Measurements from ENCODE around the gene IFI44L. TPM values are rescaled to one million over a fixed set of nuclear protein-coding genes. Genes with fewer than 3 reads are reported as not detected.

The IFI44L gene
- total and polyA plus RNA-seq, 5 donors = 4.7 to 28.9 (median 8.9) TPM

DNA sequence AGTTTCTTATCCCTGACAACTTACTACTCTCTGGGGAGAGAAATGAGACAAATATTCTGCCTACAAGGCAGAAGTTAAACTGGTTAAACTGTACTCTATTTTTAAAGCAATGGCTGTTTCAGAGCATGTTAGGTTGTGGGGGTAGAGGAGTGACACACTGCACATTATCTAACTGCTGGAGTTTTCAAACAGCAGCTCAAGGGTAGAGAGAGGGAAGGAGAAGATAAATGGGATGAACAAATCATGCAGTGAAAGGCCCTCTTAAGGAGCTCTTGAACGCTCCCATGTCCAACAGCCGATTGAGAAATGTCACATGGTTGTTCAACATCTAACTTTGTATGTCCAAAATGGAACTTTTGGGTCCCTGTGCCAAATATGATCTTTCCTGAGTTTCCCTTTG is 14.0 kb upstream of the IFI44L start:
- no peak for ATAC-seq
- no peaks in the 10 kb centered on the region for H3K4me1 ChIP-seq (ENCODE audit: control insufficient read depth, insufficient read depth, low read length)
- DNase-seq = no peak
- no peaks in the 10 kb centered on the region for H3K27me3 ChIP-seq (ENCODE audit: control insufficient read depth, insufficient read depth)
- 32% methylated on average over 2 of the region's 2 CpGs for whole genome bisulfite sequencing
- no peak overlapping the region for H3K4me3 ChIP-seq (ENCODE audit: low read length)
- no peaks in the 10 kb centered on the region for H3K9me3 ChIP-seq (ENCODE audit: control insufficient read depth, low read length)
- H3K27ac ChIP-seq (ENCODE audit: low read length) = no peak overlapping the region
- intact Hi-C loops (cut with DNase I) = loop anchor here (5.0 to 10.0 kb wide), 2 partner anchors 459 to 461 kb away; no protein-coding TSS in a partner anchor

GRCh38 chr1:78607334-78607927 is 12.8 kb upstream of the IFI44L start:
- H3K4me3 ChIP-seq (ENCODE audit: low read length) = no peak overlapping the region
- H3K9me3 ChIP-seq (ENCODE audit: control insufficient read depth, low read length) = no peaks in the 10 kb centered on the region
- H3K27ac ChIP-seq (ENCODE audit: low read length) = no peak overlapping the region
- no peaks in the 10 kb centered on the region for H3K4me1 ChIP-seq (ENCODE audit: control insufficient read depth, insufficient read depth, low read length)
- whole genome bisulfite sequencing = 82% methylated on average over 5 of the region's 5 CpGs
- ATAC-seq (no peak), DNase-seq (no peak)
- intact Hi-C loops (cut with DNase I) = loop anchor here (5.0 to 10.0 kb wide), 2 partner anchors 460 to 463 kb away; no protein-coding TSS in a partner anchor
- no peaks in the 10 kb centered on the region for H3K27me3 ChIP-seq (ENCODE audit: control insufficient read depth, insufficient read depth)

- Histone ChIP-seq H3K27me3 (ENCODE audit: control insufficient read depth, insufficient read depth) (no peaks in the 10 kb centered on the region), H3K4me1 (ENCODE audit: control insufficient read depth, insufficient read depth, low read length) (no peaks in the 10 kb centered on the region), H3K9me3 (ENCODE audit: control insufficient read depth, low read length) (no peaks in the 10 kb centered on the region), H3K27ac (ENCODE audit: low read length) (no peak overlapping the region), H3K4me3 (ENCODE audit: low read length) (no peak overlapping the region)
- 58% methylated on average over 4 of the region's 4 CpGs for WGBS
- ATAC-seq (no peak), DNase-seq (no peak)
- intact Hi-C loops (cut with DNase I) = loop anchor here (5.0 to 10.0 kb wide), 2 partner anchors 461 to 463 kb away; no protein-coding TSS in a partner anchor
Observed at GRCh38 chr1:78607944-78608343, 12.3 kb upstream of the IFI44L start.

DNA sequence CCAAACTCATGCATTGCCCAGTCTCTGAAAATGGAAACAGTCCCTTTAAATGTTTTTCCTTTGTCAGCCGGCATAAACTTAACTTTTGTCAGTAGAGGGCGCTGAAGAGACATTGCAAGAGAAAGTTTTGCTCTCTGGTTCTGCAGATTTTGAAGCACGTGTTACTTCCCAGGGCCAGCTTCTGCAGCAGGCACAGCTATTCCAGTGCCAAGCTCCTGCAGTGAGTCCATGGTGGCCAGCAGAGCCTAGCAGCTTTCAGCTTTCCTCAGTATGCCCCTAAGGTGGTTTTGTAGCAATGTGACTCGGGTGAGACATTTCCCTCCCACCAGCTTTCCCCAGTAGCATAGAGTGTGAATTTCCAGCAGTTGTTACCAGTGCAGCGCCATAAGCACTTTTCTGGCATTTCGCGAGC is 2.6 kb upstream of the IFI44L start:
- peak; percentile 85 to 94 for ATAC-seq
- Histone ChIP-seq H3K4me3 (ENCODE audit: low read length) (peak overlapping the region; percentile 31), H3K9me3 (ENCODE audit: control insufficient read depth, low read length) (no peaks in the 10 kb centered on the region), H3K4me1 (ENCODE audit: control insufficient read depth, insufficient read depth, low read length) (no peaks in the 10 kb centered on the region), H3K27me3 (ENCODE audit: control insufficient read depth, insufficient read depth) (no peaks in the 10 kb centered on the region), H3K27ac (ENCODE audit: low read length) (peak overlapping the region; percentile 38)
- peak; percentile 60 to 74 (median 72) for DNase-seq
- intact Hi-C loops (cut with DNase I) = loop anchor here (2.0 to 10.0 kb wide), 2 partner anchors 57 to 59 kb away; no protein-coding TSS in a partner anchor
- 30% methylated on average over 7 of the region's 7 CpGs for WGBS

DNA sequence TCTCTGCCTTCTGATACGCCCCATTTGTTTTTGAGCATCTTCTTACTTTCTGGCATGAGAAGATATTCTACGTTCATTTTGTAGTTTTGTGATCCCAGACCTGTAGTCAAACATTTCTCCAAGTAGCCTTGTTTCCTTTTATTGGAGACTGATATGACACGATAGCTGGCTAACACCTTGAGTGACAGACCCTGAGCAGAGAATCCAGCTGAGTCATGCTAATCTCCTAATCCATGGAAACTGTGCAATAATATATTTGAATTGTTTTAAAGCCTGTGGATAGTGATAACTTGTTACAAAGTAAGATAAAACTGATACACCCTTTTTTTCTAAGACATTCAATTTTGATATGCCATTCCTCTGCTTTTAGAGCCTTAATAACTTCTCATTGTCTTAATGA is 1.2 kb upstream of the IFI44L start:
- intact Hi-C loops (cut with DNase I) = loop anchor here (2.0 to 10.0 kb wide), 2 partner anchors 56 to 58 kb away; no protein-coding TSS in a partner anchor
- peak overlapping the region; percentile 79 for H3K27ac ChIP-seq (ENCODE audit: low read length)
- H3K4me1 ChIP-seq (ENCODE audit: control insufficient read depth, insufficient read depth, low read length) = no peaks in the 10 kb centered on the region
- DNase-seq (no peak), ATAC-seq (no peak)
- H3K4me3 ChIP-seq (ENCODE audit: low read length) = peak overlapping the region; percentile 72
- H3K9me3 ChIP-seq (ENCODE audit: control insufficient read depth, low read length) = no peaks in the 10 kb centered on the region
- WGBS = 67% methylated on average over 3 of the region's 3 CpGs
- no peaks in the 10 kb centered on the region for H3K27me3 ChIP-seq (ENCODE audit: control insufficient read depth, insufficient read depth)

GRCh38 chr1:78619446-78619802 is 824 bp upstream of the IFI44L start:
- no peaks in the 10 kb centered on the region for H3K4me1 ChIP-seq (ENCODE audit: control insufficient read depth, insufficient read depth, low read length)
- H3K4me3 ChIP-seq (ENCODE audit: low read length) = peak overlapping the region; percentile 72
- no peaks in the 10 kb centered on the region for H3K9me3 ChIP-seq (ENCODE audit: control insufficient read depth, low read length)
- H3K27ac ChIP-seq (ENCODE audit: low read length) = peak overlapping the region; percentile 79
- ATAC-seq (peak; percentile 41 to 44), DNase-seq (no peak)
- WGBS = 36% methylated on average over 4 of the region's 4 CpGs
- intact Hi-C loops (cut with DNase I) = loop anchor here (2.0 to 10.0 kb wide), 2 partner anchors 55 to 57 kb away; no protein-coding TSS in a partner anchor
- H3K27me3 ChIP-seq (ENCODE audit: control insufficient read depth, insufficient read depth) = no peaks in the 10 kb centered on the region

- Histone ChIP-seq H3K27me3 (ENCODE audit: control insufficient read depth, insufficient read depth) (no peaks in the 10 kb centered on the region), H3K4me1 (ENCODE audit: control insufficient read depth, insufficient read depth, low read length) (no peaks in the 10 kb centered on the region), H3K9me3 (ENCODE audit: control insufficient read depth, low read length) (no peaks in the 10 kb centered on the region), H3K27ac (ENCODE audit: low read length) (no peak overlapping the region), H3K4me3 (ENCODE audit: low read length) (peak overlapping the region; percentile 72)
- intact Hi-C loops (cut with DNase I) = no loop called here
- no peak for DNase-seq
- ATAC-seq = no peak
- 22% methylated on average over 1 of the region's 1 CpG for WGBS
Observed at GRCh38 chr1:78620666-78621065, 418 bp downstream of the IFI44L start.

DNA sequence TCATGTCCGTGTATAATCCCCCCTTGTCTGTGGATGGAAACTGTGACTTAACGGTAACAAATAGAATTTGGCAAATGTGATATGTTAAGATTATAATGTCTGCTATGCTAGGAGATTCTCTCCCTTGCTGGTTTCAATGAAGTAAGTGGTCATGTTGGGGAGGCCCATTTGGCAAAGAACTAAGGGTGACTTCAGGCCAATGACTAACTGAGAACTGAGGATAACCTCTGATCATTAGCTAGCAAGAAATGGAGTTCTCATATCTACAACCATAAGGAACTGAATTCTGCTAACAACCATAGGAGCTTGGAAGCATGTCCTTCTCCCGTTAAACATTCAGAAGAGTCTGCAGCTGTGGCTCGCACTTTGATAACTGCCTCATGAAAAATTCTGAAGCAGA is 2.3 kb downstream of the IFI44L start:
- H3K27ac ChIP-seq (ENCODE audit: low read length) = no peak overlapping the region
- H3K27me3 ChIP-seq (ENCODE audit: control insufficient read depth, insufficient read depth) = no peaks in the 10 kb centered on the region
- intact Hi-C loops (cut with DNase I) = no loop called here
- ATAC-seq (peak in 1 of 2 donors; percentile 43), DNase-seq (no peak)
- WGBS = 61% methylated on average over 4 of the region's 4 CpGs
- no peaks in the 10 kb centered on the region for H3K9me3 ChIP-seq (ENCODE audit: control insufficient read depth, low read length)
- H3K4me1 ChIP-seq (ENCODE audit: control insufficient read depth, insufficient read depth, low read length) = no peaks in the 10 kb centered on the region
- H3K4me3 ChIP-seq (ENCODE audit: low read length) = peak overlapping the region; percentile 57

DNA sequence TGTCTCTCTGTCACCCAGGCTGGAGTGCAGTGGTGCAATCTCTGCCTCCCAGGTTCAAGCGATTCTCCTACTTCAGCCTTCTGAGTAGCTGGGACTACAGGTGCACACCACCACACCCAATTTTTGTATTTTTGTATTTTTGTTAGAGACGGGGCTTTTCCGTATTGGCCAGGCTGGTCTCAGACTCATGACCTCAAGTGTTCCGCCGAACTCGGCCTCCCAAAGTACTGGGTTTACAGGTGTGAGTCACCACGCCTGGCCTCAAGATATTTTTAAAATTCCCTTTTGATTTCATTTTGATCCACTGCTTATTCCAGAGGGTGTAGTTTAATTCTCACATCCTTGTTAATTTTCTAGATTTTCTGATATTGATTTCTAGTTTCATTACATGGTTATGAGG is 3.8 kb downstream of the IFI44L start:
- H3K9me3 ChIP-seq (ENCODE audit: control insufficient read depth, low read length) = no peaks in the 10 kb centered on the region
- ATAC-seq = no peak
- no peaks in the 10 kb centered on the region for H3K4me1 ChIP-seq (ENCODE audit: control insufficient read depth, insufficient read depth, low read length)
- no peak for DNase-seq
- H3K4me3 ChIP-seq (ENCODE audit: low read length) = no peak overlapping the region
- intact Hi-C loops (cut with DNase I) = no loop called here
- no peaks in the 10 kb centered on the region for H3K27me3 ChIP-seq (ENCODE audit: control insufficient read depth, insufficient read depth)
- WGBS = 96% methylated on average over 7 of the region's 7 CpGs
- H3K27ac ChIP-seq (ENCODE audit: low read length) = no peak overlapping the region

GRCh38 chr1:78627321-78627720 is 7.1 kb downstream of the IFI44L start:
- ATAC-seq = no peak
- Histone ChIP-seq H3K27ac (ENCODE audit: low read length) (no peak overlapping the region), H3K4me3 (ENCODE audit: low read length) (no peak overlapping the region), H3K27me3 (ENCODE audit: control insufficient read depth, insufficient read depth) (no peaks in the 10 kb centered on the region), H3K4me1 (ENCODE audit: control insufficient read depth, insufficient read depth, low read length) (no peaks in the 10 kb centered on the region), H3K9me3 (ENCODE audit: control insufficient read depth, low read length) (no peaks in the 10 kb centered on the region)
- WGBS = 68% methylated on average over 1 of the region's 1 CpG
- intact Hi-C loops (cut with DNase I) = no loop called here
- DNase-seq = no peak

DNA sequence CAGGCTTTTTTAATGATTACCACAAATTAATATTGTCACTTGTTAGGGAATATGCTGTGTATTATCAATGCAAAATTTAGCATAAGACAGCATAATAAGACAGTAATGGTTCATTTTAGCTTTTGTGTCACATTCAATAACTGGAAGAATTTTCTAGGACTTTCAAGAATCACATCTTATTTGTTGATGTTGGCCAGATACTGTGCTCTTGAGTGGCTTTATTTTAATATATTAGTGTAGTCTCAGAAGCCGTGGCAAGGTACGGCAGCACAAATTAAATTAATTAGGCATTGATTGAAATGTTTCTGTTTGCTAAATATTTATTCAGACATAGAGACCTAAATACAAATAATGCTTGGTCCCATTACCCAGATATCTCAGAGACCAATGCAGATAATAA is 10.4 kb downstream of the IFI44L start:
- Histone ChIP-seq H3K27me3 (ENCODE audit: control insufficient read depth, insufficient read depth) (no peaks in the 10 kb centered on the region), H3K27ac (ENCODE audit: low read length) (no peak overlapping the region), H3K4me1 (ENCODE audit: control insufficient read depth, insufficient read depth, low read length) (no peaks in the 10 kb centered on the region), H3K4me3 (ENCODE audit: low read length) (no peak overlapping the region), H3K9me3 (ENCODE audit: control insufficient read depth, low read length) (no peaks in the 10 kb centered on the region)
- intact Hi-C loops (cut with DNase I) = no loop called here
- 72% methylated on average over 2 of the region's 2 CpGs for WGBS
- no peak for DNase-seq
- no peak for ATAC-seq

Data from right cardiac atrium (tissue), 5 donors.